Prostate gland (tissue), 2 donors: ENCODE measurements around the gene AOPEP.

Experiments
- POLR2A ChIP-seq: fragments of 450-650 bp; IDR thresholded peaks from one replicate; pipeline ENCODE4 v1.6.1; 2016; ENCODE audit warnings: antibody characterized with exemption, mild to moderate bottlenecking
- TF ChIP-seq, protein P1 (sequence below), 4 experiments: fragments of 200-600 bp in 2 of 4; fragments of 450-650 bp in 2 of 4; sonication (generic) in 2 of 4; IDR thresholded peaks; 1 replicate in 3 of 4; 2 replicates in 1 of 4; pipeline ENCODE4 v1.5.1; 2016 to 2019; ENCODE audit warnings: antibody characterized with exemption in 4 of 4, mild to moderate bottlenecking in 2 of 4, moderate library complexity in 2 of 4

- TF ChIP-seq, protein P1, sequence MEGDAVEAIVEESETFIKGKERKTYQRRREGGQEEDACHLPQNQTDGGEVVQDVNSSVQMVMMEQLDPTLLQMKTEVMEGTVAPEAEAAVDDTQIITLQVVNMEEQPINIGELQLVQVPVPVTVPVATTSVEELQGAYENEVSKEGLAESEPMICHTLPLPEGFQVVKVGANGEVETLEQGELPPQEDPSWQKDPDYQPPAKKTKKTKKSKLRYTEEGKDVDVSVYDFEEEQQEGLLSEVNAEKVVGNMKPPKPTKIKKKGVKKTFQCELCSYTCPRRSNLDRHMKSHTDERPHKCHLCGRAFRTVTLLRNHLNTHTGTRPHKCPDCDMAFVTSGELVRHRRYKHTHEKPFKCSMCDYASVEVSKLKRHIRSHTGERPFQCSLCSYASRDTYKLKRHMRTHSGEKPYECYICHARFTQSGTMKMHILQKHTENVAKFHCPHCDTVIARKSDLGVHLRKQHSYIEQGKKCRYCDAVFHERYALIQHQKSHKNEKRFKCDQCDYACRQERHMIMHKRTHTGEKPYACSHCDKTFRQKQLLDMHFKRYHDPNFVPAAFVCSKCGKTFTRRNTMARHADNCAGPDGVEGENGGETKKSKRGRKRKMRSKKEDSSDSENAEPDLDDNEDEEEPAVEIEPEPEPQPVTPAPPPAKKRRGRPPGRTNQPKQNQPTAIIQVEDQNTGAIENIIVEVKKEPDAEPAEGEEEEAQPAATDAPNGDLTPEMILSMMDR (IDR thresholded peaks at IDR 0.05): no peak
- TF ChIP-seq POLR2A: no peak
Measured at GRCh38 chr9:94900222-94901018, 173.9 kb downstream of the AOPEP start.
